Measurements from ENCODE around the gene DUSP15.
A peak's percentile ranks its signal among the peaks of the same experiment; 100 is the strongest.

Gene DUSP15

GRCh38 chr20:31881945-31882344 lies 11.6 kb upstream of the DUSP15 start:
- no peak for TF ChIP-seq ZFX (IDR thresholded peaks at IDR 0.05)
- no peak for TF ChIP-seq CTCF (conservative IDR thresholded peaks at IDR 0.05)
- H3K27ac ChIP-seq: no peak overlapping the region

- H3K27ac ChIP-seq: peak overlapping the region; percentile 49
- TF ChIP-seq CTCF (conservative IDR thresholded peaks at IDR 0.05) (no peak), ZFX (IDR thresholded peaks at IDR 0.05) (no peak)
These were observed 9.0 kb upstream of the DUSP15 start for GRCh38 chr20:31879143-31879987.

- H3K27ac ChIP-seq: no peak overlapping the region
- TF ChIP-seq CTCF (conservative IDR thresholded peaks at IDR 0.05) (no peak), ZFX (IDR thresholded peaks at IDR 0.05) (no peak)
These were observed 7.4 kb upstream of the DUSP15 start for GRCh38 chr20:31877684-31878083.

- no peak for TF ChIP-seq ZFX (IDR thresholded peaks at IDR 0.05)
- no peak for TF ChIP-seq CTCF (conservative IDR thresholded peaks at IDR 0.05)
These were observed 5.3 kb upstream of the DUSP15 start for GRCh38 chr20:31875671-31876070.

GRCh38 chr20:31872406-31872805 lies 2.1 kb upstream of the DUSP15 start:
- no peak overlapping the region for H3K27ac ChIP-seq
- TF ChIP-seq ZFX (IDR thresholded peaks at IDR 0.05): no peak
- no peak for TF ChIP-seq CTCF (conservative IDR thresholded peaks at IDR 0.05)

More at GRCh38 chr20:31875671-31876070, 5.3 kb upstream of the DUSP15 start:
- H3K27ac ChIP-seq: no peak overlapping the region

GRCh38 chr20:31871618-31871954 lies 1.3 kb upstream of the DUSP15 start:
- TF ChIP-seq ZFX (IDR thresholded peaks at IDR 0.05) (no peak), CTCF (conservative IDR thresholded peaks at IDR 0.05) (no peak)
- H3K27ac ChIP-seq: no peak overlapping the region

GRCh38 chr20:31870726-31871617 lies 645 bp upstream of the DUSP15 start:
- H3K27ac ChIP-seq: no peak overlapping the region
- TF ChIP-seq ZFX (IDR thresholded peaks at IDR 0.05) (no peak), CTCF (conservative IDR thresholded peaks at IDR 0.05) (no peak)

Data from C4-2B (cell line).